H9 (cell line): ENCODE results near the gene MYO7B. TPM values are rescaled to one million over a fixed set of nuclear protein-coding genes. Genes with fewer than 3 reads are reported as not detected.

Source experiments
- DNase-seq: peaks from one replicate; pipeline ENCODE4 v3.0.0-alpha.2; 2017
- H2AFZ ChIP-seq: one replicate; pipeline ENCODE4 v1.6.1; 2013; ENCODE audit warnings: mild to moderate bottlenecking, low read length, control low read depth, moderate library complexity
- H2AK5ac ChIP-seq: 2 replicates; pipeline ENCODE4 v1.6.1; 2013; ENCODE audit warnings: low read length, control low read depth, mixed read lengths; ENCODE audit not compliant: insufficient read length
- H2BK120ac ChIP-seq: one replicate; pipeline ENCODE4 v1.6.1; 2013; ENCODE audit warnings: low read depth, mild to moderate bottlenecking, low read length, control low read depth, inconsistent platforms; ENCODE audit not compliant: poor library complexity, severe bottlenecking
- H2BK12ac ChIP-seq: 2 replicates; pipeline ENCODE4 v1.6.1; 2013; ENCODE audit warnings: low read length, control low read depth, mixed read lengths, low read depth; ENCODE audit not compliant: insufficient read length
- H2BK15ac ChIP-seq: 2 replicates; pipeline ENCODE4 v1.6.1; 2013; ENCODE audit warnings: low read depth, low read length, control low read depth
- H2BK20ac ChIP-seq: one replicate; pipeline ENCODE4 v1.6.1; 2013; ENCODE audit warnings: low read depth, mild to moderate bottlenecking, low read length, control low read depth, inconsistent platforms; ENCODE audit not compliant: poor library complexity, severe bottlenecking
- H2BK5ac ChIP-seq: 2 replicates; pipeline ENCODE4 v1.6.1; 2013; ENCODE audit warnings: low read length, control low read depth, mixed read lengths; ENCODE audit not compliant: insufficient read length
- H3K14ac ChIP-seq: 2 replicates; pipeline ENCODE4 v1.6.1; 2013; ENCODE audit warnings: low read length, control low read depth; ENCODE audit not compliant: insufficient read depth
- H3K18ac ChIP-seq: 2 replicates; pipeline ENCODE4 v1.6.1; 2013; ENCODE audit warnings: low read depth, mild to moderate bottlenecking, mixed read lengths, low read length, control low read depth; ENCODE audit not compliant: insufficient read length
- H3K23ac ChIP-seq: 2 replicates; pipeline ENCODE4 v1.6.1; 2013; ENCODE audit warnings: low read length, control low read depth, mixed read lengths, low read depth; ENCODE audit not compliant: insufficient read length
- H3K23me2 ChIP-seq: 2 replicates; pipeline ENCODE4 v1.6.1; 2013; ENCODE audit warnings: low read depth, mild to moderate bottlenecking, mixed read lengths, low read length, control low read depth; ENCODE audit not compliant: insufficient read length, poor library complexity, severe bottlenecking
- H3K27ac ChIP-seq: 2 replicates; pipeline ENCODE4 v1.5.1; 2013; ENCODE audit warnings: low read length, control low read depth, mixed read lengths, low read depth; ENCODE audit not compliant: insufficient read length
- H3K27me3 ChIP-seq: 2 replicates; pipeline ENCODE4 v1.6.1; 2013; ENCODE audit warnings: low read length, control low read depth, inconsistent platforms; ENCODE audit not compliant: insufficient read depth
- H3K4ac ChIP-seq: 2 replicates; pipeline ENCODE4 v1.6.1; 2013; ENCODE audit warnings: low read depth, mild to moderate bottlenecking, control low read depth, inconsistent platforms, low read length, moderate library complexity
- H3K4me1 ChIP-seq: 2 replicates; pipeline ENCODE4 v1.6.1; 2013; ENCODE audit warnings: low read length, control low read depth, inconsistent platforms; ENCODE audit not compliant: insufficient read depth
- H3K4me2 ChIP-seq: 2 replicates; pipeline ENCODE4 v1.6.1; 2013; ENCODE audit warnings: low read length, control low read depth, mixed read lengths; ENCODE audit not compliant: insufficient read length, insufficient read depth
- H3K56ac ChIP-seq: 2 replicates; pipeline ENCODE4 v1.6.1; 2013; ENCODE audit warnings: low read depth, mild to moderate bottlenecking, mixed read lengths, low read length, control low read depth; ENCODE audit not compliant: insufficient read length
- H3K79me1 ChIP-seq: 2 replicates; pipeline ENCODE4 v1.6.1; 2013; ENCODE audit warnings: low read depth, mild to moderate bottlenecking, moderate library complexity, low read length, control low read depth, inconsistent platforms; ENCODE audit not compliant: insufficient read depth, poor library complexity, severe bottlenecking
- H3K79me2 ChIP-seq: 2 replicates; pipeline ENCODE4 v1.6.1; 2013; ENCODE audit warnings: low read length, control low read depth, inconsistent platforms; ENCODE audit not compliant: insufficient read depth
- H3K9ac ChIP-seq: 2 replicates; pipeline ENCODE4 v1.6.1; 2013; ENCODE audit warnings: low read length, control low read depth, mixed read lengths; ENCODE audit not compliant: insufficient read length; ENCODE audit errors: extremely low read depth
- H3K9me3 ChIP-seq: one replicate; pipeline ENCODE4 v1.6.1; 2013; ENCODE audit warnings: low read depth, low read length, inconsistent platforms; ENCODE audit not compliant: control insufficient read depth
- H3T11ph ChIP-seq: one replicate; pipeline ENCODE4 v1.6.1; 2013; ENCODE audit warnings: mild to moderate bottlenecking, low read length, control low read depth, inconsistent platforms
- H4K20me1 ChIP-seq: one replicate; pipeline ENCODE4 v1.6.1; 2013; ENCODE audit not compliant: control insufficient read depth, insufficient read length, insufficient read depth
- H4K5ac ChIP-seq: 2 replicates; pipeline ENCODE4 v1.6.1; 2013; ENCODE audit warnings: low read depth, mild to moderate bottlenecking, mixed read lengths, low read length, control low read depth; ENCODE audit not compliant: insufficient read length
- H4K8ac ChIP-seq: replicated peaks from 2 replicates; pipeline ENCODE4 v1.6.1; 2013; ENCODE audit warnings: low read length, control low read depth, mixed read lengths, low read depth; ENCODE audit not compliant: insufficient read length
- H4K91ac ChIP-seq: 2 replicates; pipeline ENCODE4 v1.6.1; 2013; ENCODE audit warnings: low read depth, mild to moderate bottlenecking, moderate library complexity, mixed read lengths, low read length, control low read depth; ENCODE audit not compliant: insufficient read length
- H3K27ac Mint-ChIP-seq, 3 experiments: 2 replicates in 2 of 3; 3 replicates in 1 of 3; pipeline ENCODE4 v1.8.0; 2020 to 2021; ENCODE audit warnings: mixed read lengths in 3 of 3, mild to moderate bottlenecking in 1 of 3, moderate library complexity in 1 of 3
- H3K27me3 Mint-ChIP-seq: 2 replicates; pipeline ENCODE4 v1.8.0; 2021; ENCODE audit warnings: low read depth, mild to moderate bottlenecking, moderate library complexity, mixed read lengths
- H3K36me3 Mint-ChIP-seq, 3 experiments: 2 replicates in 2 of 3; 3 replicates in 1 of 3; pipeline ENCODE4 v1.8.0; 2020 to 2021; ENCODE audit warnings: low read depth in 3 of 3, mixed read lengths in 3 of 3; ENCODE audit not compliant: insufficient read depth in 1 of 3
- H3K4me1 Mint-ChIP-seq, 2 experiments: 2 replicates each; pipeline ENCODE4 v1.8.0; 2020; ENCODE audit warnings: mixed read lengths in 2 of 2
- H3K4me3 Mint-ChIP-seq, 2 experiments: 2 replicates in 1 of 2; 3 replicates in 1 of 2; pipeline ENCODE4 v1.8.0; 2020 to 2021; ENCODE audit warnings: mild to moderate bottlenecking in 2 of 2, mixed read lengths in 2 of 2, moderate library complexity in 1 of 2
- H3K9me3 Mint-ChIP-seq, 2 experiments: 2 replicates in 1 of 2; 3 replicates in 1 of 2; pipeline ENCODE4 v1.8.0; 2020; ENCODE audit warnings: mild to moderate bottlenecking in 2 of 2, mixed read lengths in 2 of 2, moderate library complexity in 1 of 2
- CTCF ChIP-seq: fragments of 200-600 bp; sonication (generic); conservative IDR thresholded peaks from 3 replicates; pipeline ENCODE4 v1.8.0; 2021; ENCODE audit warnings: antibody characterized with exemption, mild to moderate bottlenecking
- WGBS: extraction: QIAGEN DNeasy Blood & Tissue Kit; methylation state at CpG from one replicate; pipeline ENCODE4 v1.1.7; 2013; ENCODE audit warnings: missing lambda C conversion rate, low lambda C conversion rate, mixed read lengths; ENCODE audit not compliant: insufficient read length; ENCODE audit errors: extremely low coverage; 5-methylcytosine and 5-hydroxymethylcytosine counted together
- total RNA-seq: library from RNA; stranded (reverse); gene quantifications from 2 replicates; pipeline ENCODE4 v1.2.1, GENCODE V29; 2021

MYO7B gene
- total RNA-seq, 1 experiment from 2014 or later = not detected

GRCh38 chr2:127619877-127620705, 84.6 kb downstream of the MYO7B start:
- no peak overlapping the region for H3K9ac ChIP-seq
- H3K79me1 ChIP-seq = no peaks in the 10 kb centered on the region
- no peaks in the 10 kb centered on the region for H3K9me3 Mint-ChIP-seq
- H4K5ac ChIP-seq = no peak overlapping the region
- H2BK5ac ChIP-seq = no peak overlapping the region
- peaks cover 7% of the 10 kb centered on the region for H3K27me3 Mint-ChIP-seq
- no peaks in the 10 kb centered on the region for H3K27me3 ChIP-seq
- no peaks in the 10 kb centered on the region for H3K4me1 ChIP-seq
- H3K4me1 Mint-ChIP-seq = no peaks in the 10 kb centered on the region
- H3K14ac ChIP-seq = no peak overlapping the region
- H3K9me3 ChIP-seq = no peaks in the 10 kb centered on the region
- H2BK120ac ChIP-seq = no peak overlapping the region
- no peak overlapping the region for H3K27ac ChIP-seq
- no peaks in the 10 kb centered on the region for H4K20me1 ChIP-seq
- no peaks in the 10 kb centered on the region for H3K79me2 ChIP-seq
- no peak overlapping the region for H3T11ph ChIP-seq
- H4K91ac ChIP-seq = no peak overlapping the region
- no peaks in the 10 kb centered on the region for H3K23me2 ChIP-seq
- no peak overlapping the region for H3K23ac ChIP-seq
- H3K4me2 ChIP-seq = no peak overlapping the region
- no peak overlapping the region; a peak in 1 of 7 replicates for H3K27ac Mint-ChIP-seq
- no peak overlapping the region for H2AFZ ChIP-seq
- H2BK20ac ChIP-seq = no peak overlapping the region
- no CpG with 5 or more reads among the region's 16 CpGs for WGBS
- no peak overlapping the region for H3K4ac ChIP-seq
- H4K8ac ChIP-seq = no peak overlapping the region
- no peak overlapping the region for H3K4me3 Mint-ChIP-seq
- no peak overlapping the region for H3K18ac ChIP-seq
- DNase-seq = peak; percentile 21
- no peak for TF ChIP-seq CTCF
- H2BK12ac ChIP-seq = no peak overlapping the region
- H2BK15ac ChIP-seq = no peak overlapping the region
- no peak overlapping the region for H2AK5ac ChIP-seq
- no peak overlapping the region for H3K56ac ChIP-seq
- H3K36me3 Mint-ChIP-seq = no peaks in the 10 kb centered on the region; a peak in 1 of 7 replicates
